Measurements from ENCODE around the gene SLC36A4. TPM values are rescaled to one million over a fixed set of nuclear protein-coding genes. Genes with fewer than 3 reads are reported as not detected.

The SLC36A4 gene
- total and polyA plus RNA-seq, 2 of the 13 experiments (the other 11 are each of a cell fraction or from before 2014, with no cell fraction given), result 7.3 to 9.5 TPM

- H3K4me3 ChIP-seq (replicated peaks in 1 of 3; ENCODE audit: insufficient read depth in 1 of 3, low read depth in 2 of 3, low read length in 3 of 3), result no peak overlapping the region
- no peaks in the 10 kb centered on the region; a peak in 1 of 5 replicates for H3K36me3 ChIP-seq (replicated peaks in 1 of 2; ENCODE audit: control insufficient read depth in 1 of 2, insufficient read depth in 2 of 2, low read length in 2 of 2)
- intact Hi-C loops (cut with micrococcal nuclease; ENCODE audit: unreplicated experiment), result no loop called here
- WGBS (ENCODE audit: low lambda C conversion rate), result 94% methylated on average over 1 of the region's 1 CpG
- no peak overlapping the region for H2AFZ ChIP-seq (ENCODE audit: low read length)
- no peak overlapping the region for H3K4me2 ChIP-seq (ENCODE audit: low read depth, low read length)
- no peak for DNase-seq (ENCODE audit: low spot score)
- H3K27ac ChIP-seq (ENCODE audit: extremely low read length, insufficient read depth, low read length), result no peak overlapping the region
- H3K27me3 ChIP-seq (ENCODE audit: control insufficient read depth in 1 of 2, insufficient read depth in 2 of 2, low read length in 2 of 2), result no peaks in the 10 kb centered on the region; a peak in 1 of 5 replicates
- ChIA-PET POLR2A (no interaction called here), CTCF (ENCODE audit: low intra/inter-chr PET ratio, low total read pairs) (no interaction called here)
- BruUV-seq (replicated peaks), result no TSS peak
- ATAC-seq, result no peak
- no peaks in the 10 kb centered on the region for H4K20me1 ChIP-seq (ENCODE audit: insufficient read depth, low read length)
- H3K79me2 ChIP-seq (ENCODE audit: insufficient read depth, low read length), result peaks cover 14% of the 10 kb centered on the region
- FAIRE-seq, result no peak
- in situ Hi-C loops (cut with HindIII; ENCODE audit: extremely low pct_ligation_motif_present, low pct_unique_long_range_greater_than_20kb), result no loop called here
- H3K4me1 ChIP-seq (ENCODE audit: insufficient read depth, low read length), result no peaks in the 10 kb centered on the region
- no peak overlapping the region for H3K9ac ChIP-seq (ENCODE audit: insufficient read depth, low read depth, low read length)
- H3K9me3 ChIP-seq (ENCODE audit: low read length), result peaks cover 16% of the 10 kb centered on the region
- TF ChIP-seq GLMP (CRISPR knock-in tag; IDR thresholded peaks at IDR 0.05; ENCODE audit: borderline replicate concordance), result no peak
- no peak for TF ChIP-seq ZNF124 (CRISPR knock-in tag; IDR thresholded peaks at IDR 0.05)
- no peak for TF ChIP-seq ZBTB3 (CRISPR knock-in tag; IDR thresholded peaks at IDR 0.05; ENCODE audit: borderline replicate concordance, low read depth)
- TF ChIP-seq ATF2 (CRISPR knock-in tag; IDR thresholded peaks at IDR 0.05), result no peak
- no peak for TF ChIP-seq MTA1 (CRISPR knock-in tag; IDR thresholded peaks at IDR 0.05; ENCODE audit: borderline replicate concordance)
- TF ChIP-seq E2F2 (CRISPR knock-in tag; IDR thresholded peaks at IDR 0.05; ENCODE audit: borderline replicate concordance), result no peak
- no peak for TF ChIP-seq BCL3 (CRISPR knock-in tag; IDR thresholded peaks at IDR 0.05)
- no peak for TF ChIP-seq TAF15 (IDR thresholded peaks at IDR 0.05; ENCODE audit: low read depth, low read length, poor library complexity, severe bottlenecking)
- no peak for TF ChIP-seq ZNF720 (CRISPR knock-in tag; IDR thresholded peaks at IDR 0.05)
- TF ChIP-seq ZNF253 (CRISPR knock-in tag; IDR thresholded peaks at IDR 0.05; ENCODE audit: borderline replicate concordance), result no peak
- TF ChIP-seq ZNF614 (CRISPR knock-in tag; IDR thresholded peaks at IDR 0.05; ENCODE audit: borderline replicate concordance), result no peak
- no peak for TF ChIP-seq HNF1B (CRISPR knock-in tag; IDR thresholded peaks at IDR 0.05)
- no peak for TF ChIP-seq MLX (CRISPR knock-in tag; IDR thresholded peaks at IDR 0.05)
- TF ChIP-seq ZFP37 (CRISPR knock-in tag; IDR thresholded peaks at IDR 0.05; ENCODE audit: borderline replicate concordance), result no peak
These were observed 8.3 kb downstream of the SLC36A4 start for GRCh38 chr11:93189462-93189861.

Data from HepG2 (cell line).